NCI-H2196 (cell line): ENCODE data around the gene SYNE2.

Source experiments
- DNase-seq: peaks from one replicate; lab custom pipeline; 2025; ENCODE audit not compliant: unreplicated experiment; lab: John Stamatoyannopoulos, UW

Gene SYNE2

DNA sequence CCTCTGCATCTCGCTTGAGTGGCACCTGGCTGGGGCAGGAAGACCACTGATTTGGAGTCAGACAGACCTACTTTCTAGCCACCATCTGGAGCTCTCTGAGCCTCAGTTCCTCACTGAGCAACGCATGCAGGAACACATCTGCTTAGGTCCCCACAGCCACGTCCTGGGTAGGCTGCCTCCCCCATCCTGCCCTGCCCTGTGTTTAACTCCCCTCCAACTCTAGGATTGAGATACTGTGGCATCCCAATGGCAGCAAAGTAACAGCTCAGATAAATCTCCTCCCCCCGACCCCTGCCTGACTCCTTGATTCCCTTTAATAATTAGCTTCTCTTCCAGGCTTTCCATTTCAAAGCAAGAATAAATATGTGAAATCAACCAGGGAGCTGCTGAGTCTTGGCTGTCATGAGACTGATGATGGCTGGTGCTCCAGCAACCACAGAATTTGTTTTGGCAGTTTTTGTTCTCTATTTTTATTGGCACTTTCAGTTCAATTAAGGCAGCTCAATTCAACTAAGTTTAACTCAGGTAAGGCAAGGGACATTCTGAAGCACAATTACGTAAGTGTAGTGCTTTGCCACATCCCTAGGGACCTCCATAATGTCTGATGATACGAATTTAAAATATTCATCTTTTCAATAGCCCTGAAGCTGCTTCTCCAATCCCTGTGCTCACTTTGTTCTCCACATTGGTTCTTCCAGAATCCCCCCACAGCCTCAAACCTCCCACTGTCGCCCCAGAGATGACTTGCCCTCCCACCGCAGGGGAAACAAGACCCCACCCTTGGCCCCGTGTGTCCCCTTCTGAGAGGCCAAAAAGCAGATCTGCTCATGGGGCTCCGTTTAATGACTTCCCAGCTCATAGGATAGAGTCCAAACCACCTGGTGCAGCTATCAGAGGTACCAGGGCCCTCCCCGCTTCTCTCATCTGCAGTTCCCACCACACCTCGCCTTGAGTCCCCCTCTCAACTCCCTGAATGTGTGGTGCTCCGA is 383.1 kb downstream of the SYNE2 start:
- no peak for DNase-seq

DNA sequence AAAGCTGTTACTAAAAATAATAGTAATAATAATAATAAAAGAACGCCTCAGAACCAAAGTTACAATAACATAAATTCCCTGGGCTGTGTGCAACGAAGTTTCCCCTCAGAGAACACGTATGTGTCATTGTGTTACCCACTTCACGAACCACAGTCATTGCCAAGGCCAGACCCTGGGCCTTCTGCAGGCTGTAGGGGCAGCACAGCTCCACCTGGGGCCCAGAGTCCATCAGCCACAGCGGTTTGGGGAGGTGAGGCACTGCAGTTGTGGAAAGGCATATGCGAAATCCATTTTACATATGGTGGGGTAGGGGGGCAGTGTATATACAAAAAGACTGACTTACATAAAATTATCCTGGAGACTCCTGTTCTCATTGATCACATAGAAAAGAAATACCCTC is 385.2 kb downstream of the SYNE2 start:
- no peak for DNase-seq

GRCh38 chr14:64238631-64239030 is 385.8 kb downstream of the SYNE2 start:
- no peak for DNase-seq

- DNase-seq: peak; percentile 46
Measured at GRCh38 chr14:64244279-64244678, 391.5 kb downstream of the SYNE2 start.

DNA sequence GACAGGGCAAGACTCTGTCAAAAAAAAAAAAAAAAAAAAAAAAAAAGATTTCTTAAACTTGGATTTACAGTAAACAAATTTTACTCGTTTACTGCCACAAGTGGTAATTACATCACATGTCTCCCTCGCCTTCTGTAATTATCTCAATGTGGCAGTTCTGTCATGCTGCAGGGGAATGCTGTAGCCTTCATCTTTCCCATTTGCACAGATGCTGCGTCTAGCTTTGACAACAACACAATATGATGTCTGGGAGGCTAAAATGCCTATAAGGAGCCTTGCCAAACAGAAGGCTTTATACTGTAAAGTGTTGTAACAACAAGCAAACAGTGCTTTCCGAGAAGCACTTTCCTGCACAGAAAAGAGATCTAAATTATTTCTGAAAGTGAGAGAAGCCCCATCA is 392.7 kb downstream of the SYNE2 start:
- DNase-seq: no peak

GRCh38 chr14:64246688-64247087 is 393.9 kb downstream of the SYNE2 start:
- DNase-seq: no peak

DNA sequence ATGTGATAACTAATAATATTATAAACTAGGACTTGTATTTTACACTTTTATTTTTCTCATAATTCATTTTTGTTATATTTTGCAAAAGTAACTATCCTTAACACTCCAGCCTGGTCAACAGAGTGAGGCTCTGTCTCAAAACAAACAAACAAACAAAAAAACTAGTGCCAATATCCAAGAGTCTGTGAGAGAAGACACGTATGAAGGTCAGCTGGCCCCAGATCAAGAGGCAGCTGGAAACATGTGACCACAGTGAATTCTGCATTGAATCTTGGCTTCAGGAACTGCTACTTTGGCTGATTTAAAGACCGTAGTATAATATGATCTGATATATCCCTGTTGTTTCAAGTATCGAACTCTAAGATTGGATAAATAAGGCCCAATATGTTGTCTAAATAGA is 394.4 kb downstream of the SYNE2 start:
- DNase-seq: no peak

- no peak for DNase-seq
Measured at GRCh38 chr14:64248689-64249088, 395.9 kb downstream of the SYNE2 start.

- no peak for DNase-seq
Measured at GRCh38 chr14:64249363-64249762, 396.6 kb downstream of the SYNE2 start.

- no peak for DNase-seq
Measured at GRCh38 chr14:64253672-64254071, 400.9 kb downstream of the SYNE2 start.

DNA sequence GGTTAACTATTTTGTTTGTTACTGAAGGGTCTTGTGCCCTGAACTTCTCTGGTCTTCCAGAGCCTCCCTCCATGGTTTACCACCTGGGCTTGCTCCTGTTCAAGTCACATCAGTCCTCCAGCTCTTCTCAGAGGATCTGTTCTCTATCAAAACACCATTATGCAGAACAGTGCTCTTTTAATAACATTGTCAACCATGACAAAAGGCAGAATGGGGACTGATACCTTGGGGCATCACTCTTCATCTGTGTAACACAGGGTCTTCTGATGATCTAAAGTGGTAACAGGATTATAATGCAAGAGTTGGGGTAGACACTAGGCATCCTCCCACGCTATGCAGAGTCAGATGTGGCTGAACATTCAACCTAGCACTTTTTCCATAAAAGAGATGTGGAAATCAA is 403.0 kb downstream of the SYNE2 start:
- DNase-seq: no peak

DNA sequence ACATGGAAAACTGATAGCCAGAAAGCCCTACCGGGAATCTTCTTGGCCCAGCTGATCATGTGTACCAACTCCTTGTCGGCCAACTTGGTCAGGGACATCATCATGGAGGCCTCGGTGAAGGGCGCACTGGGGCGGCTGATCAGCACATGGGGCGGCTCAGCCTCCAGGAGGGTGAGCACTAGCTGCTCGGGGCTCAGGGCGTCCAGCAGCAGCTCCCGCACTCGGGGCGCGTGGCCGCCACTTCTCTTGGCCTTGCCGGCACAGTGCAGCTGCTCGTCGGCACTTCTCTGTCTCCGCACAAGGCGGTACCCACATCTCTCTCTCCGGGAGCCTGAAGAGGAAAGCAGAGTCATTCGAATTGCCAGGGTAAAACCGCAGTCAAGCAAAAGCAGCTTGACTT is 407.6 kb downstream of the SYNE2 start:
- DNase-seq: no peak

DNA sequence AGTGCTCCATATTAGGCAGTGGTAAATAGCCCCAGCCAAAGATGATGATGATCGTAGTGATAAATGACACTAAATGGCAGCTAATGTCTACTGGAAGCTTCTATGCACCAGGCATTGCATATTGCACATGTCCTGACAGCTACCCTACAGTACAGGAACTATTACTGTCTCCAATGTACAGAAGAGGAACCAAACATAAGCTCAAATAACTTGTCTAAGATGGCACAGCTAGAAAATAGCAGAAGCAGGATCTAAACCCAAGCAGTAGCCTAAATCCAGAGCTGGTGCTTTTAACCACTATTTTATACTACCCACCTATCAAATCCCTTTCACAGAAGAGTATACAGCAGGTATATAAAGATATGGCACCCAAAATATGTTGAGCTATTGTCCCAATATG is 412.4 kb downstream of the SYNE2 start:
- no peak for DNase-seq

- DNase-seq: no peak
Measured at GRCh38 chr14:64266239-64266638, 413.4 kb downstream of the SYNE2 start.

- DNase-seq: no peak
Measured at GRCh38 chr14:64272019-64272418, 419.2 kb downstream of the SYNE2 start.
